ENCODE data around the gene C1QA.
"Not testable (repeated sequence)": the region's sequence is repeated elsewhere in the genome, so short reads cannot be mapped to it uniquely, and the experiment has no call there.

The C1QA gene

GRCh38 chr1:22641906-22642636 lies 5.6 kb downstream of the C1QA start:
- peak; percentile 53 for DNase-seq

- DNase-seq = no peak
These were observed 7.0 kb downstream of the C1QA start, which contains the start of gene C1QC for GRCh38 chr1:22643381-22643780. TSS of gene C1QC (plus strand) at chr1:22643633. CDS start at chr1:22644024, 391 bp downstream.

- DNase-seq = no peak
These were observed 7.5 kb downstream of the C1QA start for GRCh38 chr1:22643928-22644327.

GRCh38 chr1:22645931-22646330 lies 9.5 kb downstream of the C1QA start:
- DNase-seq = no peak

GRCh38 chr1:22646384-22646783 lies 10.0 kb downstream of the C1QA start:
- DNase-seq = no peak

GRCh38 chr1:22650089-22650693 lies 13.8 kb downstream of the C1QA start:
- DNase-seq = no peak

GRCh38 chr1:22651941-22652856 lies 15.8 kb downstream of the C1QA start:
- DNase-seq = no peak

GRCh38 chr1:22652881-22653316 lies 16.5 kb downstream of the C1QA start, which contains the start of gene C1QB:
TSS of gene C1QB (plus strand) at chr1:22653236. CDS start at chr1:22659463, 6,227 bp downstream.
- DNase-seq = no peak

GRCh38 chr1:22654692-22655091 lies 18.3 kb downstream of the C1QA start:
- DNase-seq = no peak

- DNase-seq = no peak
These were observed 22.1 kb downstream of the C1QA start for GRCh38 chr1:22658385-22659163.

GRCh38 chr1:22660716-22661241 lies 24.4 kb downstream of the C1QA start:
- no peak for DNase-seq

GRCh38 chr1:22661880-22662279 lies 25.5 kb downstream of the C1QA start:
- no peak for DNase-seq

GRCh38 chr1:22662318-22662717 lies 25.9 kb downstream of the C1QA start:
- no peak for DNase-seq

- no peak for DNase-seq
These were observed 26.6 kb downstream of the C1QA start for GRCh38 chr1:22662986-22663408.

GRCh38 chr1:22665752-22666151 lies 29.3 kb downstream of the C1QA start:
- DNase-seq = no peak

GRCh38 chr1:22666412-22666811 lies 30.0 kb downstream of the C1QA start:
- DNase-seq = no peak

GRCh38 chr1:22668840-22669239 lies 32.4 kb downstream of the C1QA start:
- not testable (repeated sequence) for DNase-seq

GRCh38 chr1:22670352-22670975 lies 34.0 kb downstream of the C1QA start:
- DNase-seq = no peak

GRCh38 chr1:22671999-22672398 lies 35.6 kb downstream of the C1QA start:
- no peak for DNase-seq

GRCh38 chr1:22673486-22674409 lies 37.3 kb downstream of the C1QA start:
- no peak for DNase-seq

GRCh38 chr1:22674410-22674749 lies 38.0 kb downstream of the C1QA start:
- DNase-seq = no peak
